ENCODE measurements around the gene PPP6R2.

Gene PPP6R2

DNA sequence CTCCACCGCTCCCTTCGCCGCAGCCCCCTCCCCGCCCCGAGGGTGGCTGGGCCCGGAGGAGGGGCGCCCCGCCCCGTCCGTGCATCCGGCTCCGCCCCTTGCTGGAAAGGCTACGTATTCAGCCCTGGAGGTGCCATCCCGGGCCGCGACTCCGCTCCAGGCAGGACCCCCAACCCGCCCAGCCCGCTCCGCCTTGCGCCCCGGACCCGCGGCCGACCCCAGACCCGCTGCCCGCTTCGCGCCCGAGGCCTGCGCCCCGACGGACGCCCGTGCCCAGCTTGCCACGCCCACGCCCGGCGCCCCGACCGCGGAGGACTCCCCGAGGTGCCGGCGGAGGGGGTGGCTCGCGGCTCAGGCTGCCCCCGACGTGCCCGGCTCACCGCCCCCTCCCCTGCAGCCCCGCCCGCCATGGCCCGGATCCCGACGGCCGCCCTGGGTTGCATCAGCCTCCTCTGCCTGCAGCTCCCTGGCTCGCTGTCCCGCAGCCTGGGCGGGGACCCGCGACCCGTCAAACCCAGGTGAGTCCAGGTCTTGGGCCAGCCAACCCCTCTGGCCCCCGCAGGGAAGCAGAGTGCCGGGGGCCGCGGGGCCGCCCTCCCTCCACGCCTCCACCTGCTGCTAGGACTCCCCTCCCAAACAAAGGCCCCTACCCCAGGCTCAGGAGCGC is 138.4 kb downstream of the PPP6R2 start, which contains the start of gene ADM2:
ADM2 (plus strand) TSS at position 104 of the 667 bp plus-strand sequence; CDS start at position 409, 305 bp downstream.
- Histone ChIP-seq H3K4me3 (ENCODE audit: low read length) (peak within 1 kb of the TSS; percentile 83), H3K4me1 (ENCODE audit: control insufficient read depth, insufficient read depth, low read length) (no peaks in the 10 kb centered on the region), H3K9me3 (ENCODE audit: control insufficient read depth, insufficient read depth, low read length) (no peaks in the 10 kb centered on the region), H3K27me3 (ENCODE audit: control insufficient read depth, insufficient read depth, low read length) (peaks cover 4% of the 10 kb centered on the region; the same call in 1 of the 2 replicates), H3K36me3 (ENCODE audit: control insufficient read depth, insufficient read depth, low read length) (peaks cover 3% of the 10 kb centered on the region; the same call in 1 of the 2 replicates), H3K27ac (ENCODE audit: low read length) (no peak within 1 kb of the TSS)
- no peak for DNase-seq (ENCODE audit: low read depth, low spot score)
- WGBS (ENCODE audit: insufficient coverage, insufficient read length): no CpG with 5 or more reads among the region's 70 CpGs

DNA sequence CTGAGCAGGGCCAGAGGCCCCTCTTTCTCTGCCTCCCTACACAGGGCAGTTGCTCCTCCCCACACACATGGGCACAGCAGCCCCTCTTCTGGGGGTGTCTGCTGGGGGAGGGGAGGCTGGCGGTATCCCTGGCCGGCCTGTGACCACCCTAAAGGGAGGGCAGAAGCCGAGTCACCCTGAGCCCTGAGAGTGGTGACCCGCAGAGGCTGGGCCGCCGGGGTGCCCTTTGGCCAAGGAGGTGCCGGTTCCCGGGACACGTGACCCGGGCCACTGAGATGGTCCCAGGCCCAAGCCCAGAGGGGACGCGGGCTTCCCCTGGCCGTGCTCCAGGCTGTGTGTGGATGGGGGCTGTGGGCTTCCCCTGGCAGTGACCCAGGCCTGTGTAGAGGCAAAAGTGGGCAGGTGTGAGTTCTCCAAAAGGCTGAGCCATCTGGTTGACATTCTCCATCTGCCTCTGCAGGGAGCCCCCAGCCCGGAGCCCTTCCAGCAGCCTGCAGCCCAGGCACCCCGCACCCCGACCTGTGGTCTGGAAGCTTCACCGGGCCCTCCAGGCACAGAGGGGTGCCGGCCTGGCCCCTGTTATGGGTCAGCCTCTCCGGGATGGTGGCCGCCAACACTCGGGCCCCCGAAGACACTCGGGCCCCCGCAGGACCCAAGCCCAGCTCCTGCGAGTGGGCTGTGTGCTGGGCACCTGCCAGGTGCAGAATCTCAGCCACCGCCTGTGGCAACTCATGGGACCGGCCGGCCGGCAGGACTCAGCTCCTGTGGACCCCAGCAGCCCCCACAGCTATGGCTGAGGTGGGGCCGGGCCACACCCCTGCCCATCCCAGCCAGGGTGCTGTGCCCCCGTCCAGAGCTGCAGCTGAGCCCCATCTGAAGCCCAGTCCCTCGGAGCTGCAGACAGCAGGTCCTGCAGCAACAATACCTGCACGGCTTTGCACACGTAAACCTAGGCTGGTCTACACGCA is 139.3 kb downstream of the PPP6R2 start:
- Histone ChIP-seq H3K27me3 (ENCODE audit: control insufficient read depth, insufficient read depth, low read length) (peaks cover 4% of the 10 kb centered on the region; the same call in 1 of the 2 replicates), H3K4me1 (ENCODE audit: control insufficient read depth, insufficient read depth, low read length) (no peaks in the 10 kb centered on the region), H3K4me3 (ENCODE audit: low read length) (peak overlapping the region; percentile 83), H3K27ac (ENCODE audit: low read length) (no peak overlapping the region), H3K9me3 (ENCODE audit: control insufficient read depth, insufficient read depth, low read length) (no peaks in the 10 kb centered on the region), H3K36me3 (ENCODE audit: control insufficient read depth, insufficient read depth, low read length) (peaks cover 3% of the 10 kb centered on the region; the same call in 1 of the 2 replicates)
- DNase-seq (ENCODE audit: low read depth, low spot score): no peak
- WGBS (ENCODE audit: insufficient coverage, insufficient read length): no CpG with 5 or more reads among the region's 35 CpGs

DNA sequence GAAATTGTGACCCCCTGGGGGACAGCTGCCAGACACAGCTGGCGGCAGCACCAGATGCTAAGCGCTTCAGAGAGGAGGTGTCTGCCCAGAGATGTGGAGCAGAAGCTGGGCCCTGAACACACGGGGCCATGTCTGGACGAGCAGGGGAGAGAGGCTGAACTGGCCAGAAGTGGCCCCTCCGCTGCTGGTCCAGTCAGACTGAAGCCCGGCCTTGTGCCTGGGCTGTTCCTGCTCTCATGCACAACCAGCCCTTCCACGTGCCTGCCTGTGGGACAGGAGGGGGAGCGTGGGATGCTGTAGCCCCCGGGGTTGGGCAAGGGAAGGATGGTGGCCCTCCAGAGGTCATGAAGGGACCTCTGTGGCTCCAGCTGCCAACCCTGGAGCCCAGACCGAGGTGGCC is 140.0 kb downstream of the PPP6R2 start:
- Histone ChIP-seq H3K4me3 (ENCODE audit: low read length) (no peak overlapping the region), H3K9me3 (ENCODE audit: control insufficient read depth, insufficient read depth, low read length) (no peaks in the 10 kb centered on the region), H3K27me3 (ENCODE audit: control insufficient read depth, insufficient read depth, low read length) (peaks cover 4% of the 10 kb centered on the region; the same call in 1 of the 2 replicates), H3K36me3 (ENCODE audit: control insufficient read depth, insufficient read depth, low read length) (peaks cover 3% of the 10 kb centered on the region; the same call in 1 of the 2 replicates), H3K4me1 (ENCODE audit: control insufficient read depth, insufficient read depth, low read length) (no peaks in the 10 kb centered on the region), H3K27ac (ENCODE audit: low read length) (no peak overlapping the region)
- no CpG with 5 or more reads among the region's 10 CpGs for WGBS (ENCODE audit: insufficient coverage, insufficient read length)
- no peak for DNase-seq (ENCODE audit: low read depth, low spot score)

DNA sequence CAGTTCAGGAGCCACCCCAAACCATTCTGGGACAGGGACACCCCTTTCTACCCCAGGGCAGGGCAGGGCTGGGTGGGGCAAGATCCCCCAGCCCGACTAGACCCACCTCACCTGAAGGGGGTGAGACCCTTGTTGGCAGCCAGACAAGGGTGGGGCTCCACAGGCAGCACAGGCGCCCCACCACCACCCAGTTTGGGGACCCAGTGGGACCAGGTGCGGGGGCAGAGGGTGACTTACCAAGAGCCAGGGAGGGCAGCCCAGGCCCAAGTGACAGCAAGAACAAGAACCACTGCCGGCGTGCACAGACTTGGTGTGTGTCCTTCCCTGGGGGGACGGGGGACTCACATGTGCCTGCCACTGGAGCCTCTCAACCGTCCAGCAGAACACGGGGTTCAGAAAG is 140.4 kb downstream of the PPP6R2 start:
- H3K27me3 ChIP-seq (ENCODE audit: control insufficient read depth, insufficient read depth, low read length): peaks cover 4% of the 10 kb centered on the region; the same call in 1 of the 2 replicates
- H3K9me3 ChIP-seq (ENCODE audit: control insufficient read depth, insufficient read depth, low read length): no peaks in the 10 kb centered on the region
- H3K4me3 ChIP-seq (ENCODE audit: low read length): no peak overlapping the region
- no peak overlapping the region for H3K27ac ChIP-seq (ENCODE audit: low read length)
- no peak for DNase-seq (ENCODE audit: low read depth, low spot score)
- WGBS (ENCODE audit: insufficient coverage, insufficient read length): no CpG with 5 or more reads among the region's 8 CpGs
- H3K36me3 ChIP-seq (ENCODE audit: control insufficient read depth, insufficient read depth, low read length): peaks cover 3% of the 10 kb centered on the region; the same call in 1 of the 2 replicates
- no peaks in the 10 kb centered on the region for H3K4me1 ChIP-seq (ENCODE audit: control insufficient read depth, insufficient read depth, low read length)

DNA sequence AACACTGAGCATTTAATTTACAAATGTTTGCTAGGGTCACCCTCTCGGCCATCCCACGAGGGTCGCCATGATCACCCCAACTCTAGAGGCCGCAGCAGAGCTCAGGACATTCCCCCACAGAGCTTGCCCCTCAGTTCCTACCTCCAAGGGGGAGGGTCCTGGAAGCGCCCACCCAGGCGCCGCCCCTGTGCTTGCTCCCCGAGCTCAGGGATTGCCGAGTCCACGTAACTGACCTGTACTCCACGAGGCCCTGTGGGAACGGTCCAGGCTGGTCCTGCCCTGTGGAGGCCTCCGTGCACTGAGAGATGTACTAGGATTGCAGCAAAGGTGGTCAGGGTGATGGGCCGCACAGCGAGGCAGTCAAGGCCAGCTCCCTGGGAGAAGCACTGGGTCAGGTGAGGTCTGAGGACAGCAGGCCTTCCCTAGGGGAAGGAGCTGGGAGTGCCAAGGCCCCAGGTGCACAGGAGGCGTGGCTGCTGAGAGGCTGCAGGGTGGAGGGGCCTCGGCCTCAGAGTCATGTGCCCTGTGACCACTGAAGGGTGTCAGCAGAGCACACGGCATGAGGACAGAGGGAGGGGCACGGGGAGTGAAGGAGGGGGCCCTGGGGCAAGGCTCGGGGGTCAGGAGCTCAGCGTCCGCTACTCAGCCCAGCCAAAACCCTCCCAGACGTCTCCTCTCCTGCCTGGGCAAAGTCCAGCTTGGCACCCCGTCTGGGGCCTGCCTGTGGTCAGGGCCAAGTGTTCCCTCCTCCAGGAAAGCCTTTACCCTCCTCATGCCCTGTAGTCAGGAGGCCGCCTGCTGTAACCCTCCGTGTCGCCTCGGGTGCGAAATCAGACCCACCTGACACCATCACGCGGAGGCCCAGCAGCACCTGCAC is 141.1 kb downstream of the PPP6R2 start:
- H3K9me3 ChIP-seq (ENCODE audit: control insufficient read depth, insufficient read depth, low read length): no peaks in the 10 kb centered on the region
- peaks cover 4% of the 10 kb centered on the region; the same call in 1 of the 2 replicates for H3K27me3 ChIP-seq (ENCODE audit: control insufficient read depth, insufficient read depth, low read length)
- H3K4me3 ChIP-seq (ENCODE audit: low read length): no peak overlapping the region
- H3K4me1 ChIP-seq (ENCODE audit: control insufficient read depth, insufficient read depth, low read length): no peaks in the 10 kb centered on the region
- H3K36me3 ChIP-seq (ENCODE audit: control insufficient read depth, insufficient read depth, low read length): peaks cover 3% of the 10 kb centered on the region; the same call in 1 of the 2 replicates
- DNase-seq (ENCODE audit: low read depth, low spot score): no peak
- WGBS (ENCODE audit: insufficient coverage, insufficient read length): no CpG with 5 or more reads among the region's 31 CpGs
- H3K27ac ChIP-seq (ENCODE audit: low read length): no peak overlapping the region

DNA sequence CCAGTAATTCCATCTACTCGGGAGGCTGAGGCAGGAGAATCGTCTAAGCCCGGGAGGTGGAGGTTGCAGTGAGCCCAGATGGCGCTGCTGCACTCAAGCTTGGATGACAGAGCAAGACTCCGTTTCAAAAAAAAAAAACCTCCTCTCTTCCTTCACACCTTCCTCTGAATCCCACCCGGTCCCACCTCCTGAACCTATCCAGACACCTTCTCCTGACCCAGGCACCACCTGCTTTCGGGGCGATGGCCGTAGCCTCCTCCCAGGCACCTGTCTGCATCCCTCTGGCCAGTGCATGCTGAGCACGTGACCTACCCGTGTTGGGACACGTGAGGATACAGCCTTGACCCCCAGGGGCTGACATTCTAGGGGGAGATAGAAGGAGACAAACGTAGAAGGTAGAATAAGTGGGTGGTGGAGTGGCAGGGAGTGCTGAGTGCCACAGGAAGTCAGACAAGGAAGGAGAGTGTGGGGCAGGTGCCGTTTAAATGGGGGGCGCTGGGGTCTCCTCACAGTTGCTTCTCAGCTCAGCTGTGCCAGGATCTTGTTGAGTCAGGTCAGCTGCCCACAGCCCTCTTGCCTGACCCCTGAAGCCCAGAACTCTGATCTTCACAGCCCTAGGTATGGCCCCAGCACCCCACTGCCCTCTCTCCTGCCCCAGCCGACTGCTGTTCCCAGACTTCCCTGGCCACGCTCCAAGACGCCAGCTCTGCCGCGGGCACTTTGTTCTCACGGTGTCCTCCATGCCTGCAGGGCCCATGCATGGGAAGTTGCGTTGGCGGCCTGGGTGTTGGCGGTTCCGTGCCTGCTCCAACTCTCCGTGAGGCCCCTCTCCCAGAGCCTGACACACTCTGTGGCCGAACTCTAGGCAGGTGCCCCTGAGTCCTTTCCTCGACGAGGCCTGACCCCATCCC is 142.3 kb downstream of the PPP6R2 start:
- Histone ChIP-seq H3K27me3 (ENCODE audit: control insufficient read depth, insufficient read depth, low read length) (no peaks in the 10 kb centered on the region; the same call in 1 of the 2 replicates), H3K4me1 (ENCODE audit: control insufficient read depth, insufficient read depth, low read length) (no peaks in the 10 kb centered on the region), H3K4me3 (ENCODE audit: low read length) (no peak overlapping the region), H3K9me3 (ENCODE audit: control insufficient read depth, insufficient read depth, low read length) (no peaks in the 10 kb centered on the region), H3K27ac (ENCODE audit: low read length) (no peak overlapping the region), H3K36me3 (ENCODE audit: control insufficient read depth, insufficient read depth, low read length) (peaks cover 3% of the 10 kb centered on the region; the same call in 1 of the 2 replicates)
- DNase-seq (ENCODE audit: low read depth, low spot score): no peak
- WGBS (ENCODE audit: insufficient coverage, insufficient read length): no CpG with 5 or more reads among the region's 29 CpGs

DNA sequence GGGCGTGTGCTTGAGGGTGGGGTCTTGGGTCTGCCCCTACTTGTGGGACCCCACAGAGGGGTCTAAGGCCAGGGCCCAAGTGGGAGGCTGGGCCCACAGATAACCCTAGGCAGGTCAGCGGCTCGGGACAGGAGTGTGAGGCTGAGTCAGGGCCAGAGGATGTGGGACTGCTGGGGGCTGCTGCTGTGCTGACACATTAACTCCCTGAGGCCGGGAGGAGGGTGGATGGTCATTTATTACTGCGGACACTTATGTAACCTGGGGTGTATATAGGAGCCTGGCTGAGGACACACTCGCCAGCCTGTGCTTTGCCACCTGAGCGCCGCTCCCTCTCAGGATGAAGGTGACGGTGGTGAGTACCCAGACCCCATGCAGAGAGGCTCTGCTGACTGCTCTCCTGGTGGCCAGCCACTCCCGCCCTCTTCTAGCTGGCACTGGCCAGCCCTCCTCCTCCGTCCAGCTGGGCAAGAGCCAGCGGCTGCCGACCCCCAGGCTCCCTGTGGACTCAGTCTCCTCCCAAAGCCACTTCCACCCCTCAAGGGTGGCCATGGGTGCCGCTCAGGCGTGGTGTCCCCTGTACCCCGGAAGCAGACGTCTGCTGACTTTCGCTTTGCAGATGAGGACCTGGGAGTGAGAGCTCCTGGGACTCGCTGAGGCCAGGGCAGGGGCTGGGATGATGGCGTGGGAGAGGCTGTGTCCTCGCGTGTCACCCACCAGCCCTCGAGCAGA is 143.6 kb downstream of the PPP6R2 start, which contains the start of gene MIOX:
MIOX (plus strand) TSS at position 299 of the 729 bp plus-strand sequence; CDS start at position 338, 39 bp downstream.
- WGBS (ENCODE audit: insufficient coverage, insufficient read length): no CpG with 5 or more reads among the region's 23 CpGs
- Histone ChIP-seq H3K4me3 (ENCODE audit: low read length) (no peak within 1 kb of the TSS), H3K36me3 (ENCODE audit: control insufficient read depth, insufficient read depth, low read length) (peaks cover 3% of the 10 kb centered on the region; the same call in 1 of the 2 replicates)

DNA sequence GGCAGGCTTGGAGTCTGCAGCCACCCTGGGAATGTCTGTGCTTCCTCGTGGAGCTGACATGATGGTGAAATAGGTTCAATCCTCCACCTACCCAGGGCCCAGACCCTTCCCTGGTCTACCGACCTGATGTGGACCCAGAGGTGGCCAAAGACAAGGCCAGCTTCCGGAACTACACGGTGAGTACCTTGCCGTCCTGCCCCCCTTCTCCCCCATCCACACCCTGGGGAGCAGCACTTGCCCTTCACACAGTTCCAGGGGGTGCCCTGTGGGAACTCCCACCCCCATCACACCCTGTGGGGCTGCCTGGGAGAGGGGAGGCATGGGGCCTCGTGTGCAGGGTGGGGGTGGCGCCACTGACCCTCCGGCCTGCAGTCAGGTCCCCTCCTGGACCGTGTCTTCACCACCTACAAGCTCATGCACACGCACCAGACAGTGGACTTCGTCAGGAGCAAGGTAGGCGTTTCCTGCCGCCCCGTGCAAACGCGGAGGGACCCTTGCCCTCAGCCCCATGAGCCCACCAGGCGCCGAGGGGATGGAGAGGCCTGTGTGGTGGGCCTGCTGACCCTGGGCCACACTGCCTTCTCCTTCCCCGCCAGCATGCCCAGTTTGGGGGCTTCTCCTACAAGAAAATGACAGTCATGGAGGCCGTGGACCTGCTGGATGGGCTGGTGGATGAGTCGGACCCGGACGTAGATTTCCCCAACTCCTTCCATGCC is 144.3 kb downstream of the PPP6R2 start:
- WGBS (ENCODE audit: insufficient coverage, insufficient read length): no CpG with 5 or more reads among the region's 23 CpGs
- no peak overlapping the region for H3K4me3 ChIP-seq (ENCODE audit: low read length)

More for the DNA sequence above, 143.6 kb downstream of the PPP6R2 start, which contains the start of gene MIOX:
- no peak for DNase-seq (ENCODE audit: low read depth, low spot score)
- Histone ChIP-seq H3K27ac (ENCODE audit: low read length) (no peak within 1 kb of the TSS), H3K27me3 (ENCODE audit: control insufficient read depth, insufficient read depth, low read length) (no peaks in the 10 kb centered on the region), H3K9me3 (ENCODE audit: control insufficient read depth, insufficient read depth, low read length) (no peaks in the 10 kb centered on the region), H3K4me1 (ENCODE audit: control insufficient read depth, insufficient read depth, low read length) (no peaks in the 10 kb centered on the region)

More for the DNA sequence above, 144.3 kb downstream of the PPP6R2 start:
- DNase-seq (ENCODE audit: low read depth, low spot score): no peak
- H3K4me1 ChIP-seq (ENCODE audit: control insufficient read depth, insufficient read depth, low read length): no peaks in the 10 kb centered on the region
- no peak overlapping the region for H3K27ac ChIP-seq (ENCODE audit: low read length)
- no peaks in the 10 kb centered on the region for H3K27me3 ChIP-seq (ENCODE audit: control insufficient read depth, insufficient read depth, low read length)
- no peaks in the 10 kb centered on the region for H3K9me3 ChIP-seq (ENCODE audit: control insufficient read depth, insufficient read depth, low read length)
- peaks cover 3% of the 10 kb centered on the region; the same call in 1 of the 2 replicates for H3K36me3 ChIP-seq (ENCODE audit: control insufficient read depth, insufficient read depth, low read length)

All from iPS DF 6.9 (cell line).